Peyer's patch (tissue), 4 donors: ENCODE results near the gene ALPL. TPM values are rescaled to one million over a fixed set of nuclear protein-coding genes. Genes with fewer than 3 reads are reported as not detected.
A peak's percentile ranks its signal among the peaks of the same experiment; 100 is the strongest.
"Not testable (repeated sequence)": the region's sequence is repeated elsewhere in the genome, so short reads cannot be mapped to it uniquely, and the experiment has no call there.

Experiments
- DNase-seq, 3 donors: peaks; one replicate each; pipeline ENCODE4 v3.0.0-alpha.2; 2017 to 2019
- H3K27ac ChIP-seq, 4 donors: fragments of 200-600 bp; sonication (generic); one replicate each; pipeline ENCODE4 v1.5.1; 2016 to 2019
- H3K27me3 ChIP-seq, 2 donors: fragments of 200-600 bp; sonication (generic); one replicate each; pipeline ENCODE4 v1.5.1; 2019
- H3K36me3 ChIP-seq, 3 donors: fragments of 200-600 bp; sonication (generic); one replicate each; pipeline ENCODE4 v1.5.1; 2016 to 2019
- H3K4me1 ChIP-seq, 4 donors: fragments of 200-600 bp; sonication (generic); one replicate each; pipeline ENCODE4 v1.5.1; 2016 to 2019
- H3K4me3 ChIP-seq, 4 donors: fragments of 200-600 bp; sonication (generic); 1 replicate in 3 of 4; 2 replicates in 1 of 4; pipeline ENCODE4 v1.5.1; 2016 to 2019; ENCODE audit warnings: mild to moderate bottlenecking in 1 of 4
- H3K9me3 ChIP-seq, 4 donors: fragments of 200-600 bp; sonication (generic); one replicate each; pipeline ENCODE4 v1.5.1; 2016 to 2019; ENCODE audit warnings: mild to moderate bottlenecking in 1 of 4
- POLR2A ChIP-seq, 2 donors: fragments of 450-650 bp; IDR thresholded peaks; one replicate each; pipeline ENCODE4 v1.5.1; 2017; ENCODE audit warnings: antibody characterized with exemption in 2 of 2, mild to moderate bottlenecking in 2 of 2, moderate library complexity in 2 of 2
- total RNA-seq, 4 donors: library from RNA; depleted of rRNA; stranded (reverse); fragments of >200 nt; gene quantifications; one replicate each; pipeline ENCODE4 v1.1.0, GENCODE V29; 2016
- TF ChIP-seq, protein P1 (sequence below), 6 experiments: fragments of 450-650 bp in 4 of 6; fragments of 200-600 bp in 2 of 6; sonication (generic) in 1 of 6; IDR thresholded peaks; one replicate each; pipeline ENCODE4 v1.5.1; 2017 to 2019; ENCODE audit warnings: antibody characterized with exemption in 6 of 6, mild to moderate bottlenecking in 3 of 6, moderate library complexity in 1 of 6

The ALPL gene
- total RNA-seq, 4 donors from 2014 or later = 0.70 to 10.7 (median 2.2) TPM

GRCh38 chr1:21478356-21478755, 30.9 kb upstream of the ALPL start:
- Histone ChIP-seq H3K27me3 (no peaks in the 10 kb centered on the region), H3K4me3 (no peak overlapping the region), H3K9me3 (no peaks in the 10 kb centered on the region), H3K36me3 (peaks cover 0 to 20% (median 0%) of the 10 kb centered on the region in 3 donors), H3K27ac (no peak overlapping the region), H3K4me1 (no peaks in the 10 kb centered on the region)
- no peak for TF ChIP-seq POLR2A (IDR thresholded peaks at IDR 0.05)
- TF ChIP-seq, protein P1, sequence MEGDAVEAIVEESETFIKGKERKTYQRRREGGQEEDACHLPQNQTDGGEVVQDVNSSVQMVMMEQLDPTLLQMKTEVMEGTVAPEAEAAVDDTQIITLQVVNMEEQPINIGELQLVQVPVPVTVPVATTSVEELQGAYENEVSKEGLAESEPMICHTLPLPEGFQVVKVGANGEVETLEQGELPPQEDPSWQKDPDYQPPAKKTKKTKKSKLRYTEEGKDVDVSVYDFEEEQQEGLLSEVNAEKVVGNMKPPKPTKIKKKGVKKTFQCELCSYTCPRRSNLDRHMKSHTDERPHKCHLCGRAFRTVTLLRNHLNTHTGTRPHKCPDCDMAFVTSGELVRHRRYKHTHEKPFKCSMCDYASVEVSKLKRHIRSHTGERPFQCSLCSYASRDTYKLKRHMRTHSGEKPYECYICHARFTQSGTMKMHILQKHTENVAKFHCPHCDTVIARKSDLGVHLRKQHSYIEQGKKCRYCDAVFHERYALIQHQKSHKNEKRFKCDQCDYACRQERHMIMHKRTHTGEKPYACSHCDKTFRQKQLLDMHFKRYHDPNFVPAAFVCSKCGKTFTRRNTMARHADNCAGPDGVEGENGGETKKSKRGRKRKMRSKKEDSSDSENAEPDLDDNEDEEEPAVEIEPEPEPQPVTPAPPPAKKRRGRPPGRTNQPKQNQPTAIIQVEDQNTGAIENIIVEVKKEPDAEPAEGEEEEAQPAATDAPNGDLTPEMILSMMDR (IDR thresholded peaks at IDR 0.05) = no peak
- peak in 2 of 3 donors; percentile 62 to 66 for DNase-seq

DNA sequence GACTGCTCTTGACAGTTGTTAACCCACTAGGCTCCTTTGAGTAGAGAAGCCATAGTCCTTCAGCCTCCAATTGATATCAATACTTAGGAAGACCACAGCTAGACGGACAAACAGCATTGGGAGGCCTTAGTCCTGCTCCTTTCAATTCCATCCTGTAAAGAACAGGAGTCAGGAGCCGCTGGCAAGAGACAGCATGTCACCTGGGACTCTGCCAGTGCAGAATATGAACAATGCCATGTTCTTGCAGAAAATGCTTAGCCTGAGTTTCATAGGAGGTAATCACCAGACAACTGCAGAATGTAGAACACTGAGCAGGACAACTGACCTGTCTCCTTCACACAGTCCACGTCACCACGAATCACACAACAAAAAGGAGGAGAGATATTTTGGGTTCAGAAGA, 25.3 kb upstream of the ALPL start:
- not testable (repeated sequence) for H3K27me3 ChIP-seq, H3K4me3 ChIP-seq, H3K27ac ChIP-seq, H3K36me3 ChIP-seq, H3K4me1 ChIP-seq, DNase-seq, H3K9me3 ChIP-seq

DNA sequence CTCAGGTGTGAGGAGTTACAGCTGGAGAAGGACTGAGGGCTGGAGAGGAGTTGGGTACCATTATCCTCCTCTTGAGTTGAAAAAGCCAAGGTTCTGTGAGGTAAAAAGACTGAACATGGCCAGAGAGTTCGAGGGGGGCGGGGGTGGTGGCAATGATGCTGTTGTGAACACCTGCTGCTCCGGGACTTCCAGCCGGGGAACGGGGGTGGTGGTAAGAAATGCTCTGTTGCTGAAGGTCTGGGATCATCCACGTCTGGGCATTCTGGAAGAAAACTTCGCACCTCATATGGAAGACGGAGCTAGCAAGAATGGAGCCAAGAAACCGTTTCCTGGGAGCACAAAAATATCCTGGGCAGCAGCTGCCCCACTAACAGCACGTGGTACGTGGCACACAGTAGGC, 20.1 kb upstream of the ALPL start:
- Histone ChIP-seq H3K36me3 (no peaks in the 10 kb centered on the region), H3K9me3 (no peaks in the 10 kb centered on the region), H3K4me3 (no peak overlapping the region), H3K27ac (no peak overlapping the region), H3K4me1 (no peaks in the 10 kb centered on the region), H3K27me3 (no peaks in the 10 kb centered on the region)
- DNase-seq = no peak
- TF ChIP-seq POLR2A (IDR thresholded peaks at IDR 0.05) = no peak
- TF ChIP-seq, protein P1 (IDR thresholded peaks at IDR 0.05) = no peak

- Histone ChIP-seq H3K9me3 (no peaks in the 10 kb centered on the region), H3K4me1 (no peaks in the 10 kb centered on the region), H3K36me3 (no peaks in the 10 kb centered on the region), H3K4me3 (no peak overlapping the region), H3K27ac (no peak overlapping the region), H3K27me3 (no peaks in the 10 kb centered on the region)
- DNase-seq = no peak
- TF ChIP-seq, protein P1 (IDR thresholded peaks at IDR 0.05) = peak in 4 of 6 experiments; percentile 26 to 55 (median 42)
- no peak for TF ChIP-seq POLR2A (IDR thresholded peaks at IDR 0.05)
Observed at GRCh38 chr1:21490774-21491487, 18.3 kb upstream of the ALPL start.

GRCh38 chr1:21491488-21492355, 17.5 kb upstream of the ALPL start:
- Histone ChIP-seq H3K36me3 (no peaks in the 10 kb centered on the region), H3K27ac (no peak overlapping the region), H3K27me3 (no peaks in the 10 kb centered on the region), H3K9me3 (no peaks in the 10 kb centered on the region), H3K4me1 (no peaks in the 10 kb centered on the region), H3K4me3 (no peak overlapping the region)
- TF ChIP-seq, protein P1 (IDR thresholded peaks at IDR 0.05) = no peak
- no peak for TF ChIP-seq POLR2A (IDR thresholded peaks at IDR 0.05)
- no peak for DNase-seq

- Histone ChIP-seq H3K4me1 (no peaks in the 10 kb centered on the region), H3K9me3 (no peaks in the 10 kb centered on the region), H3K36me3 (no peaks in the 10 kb centered on the region), H3K4me3 (no peak overlapping the region), H3K27me3 (no peaks in the 10 kb centered on the region), H3K27ac (no peak overlapping the region)
- no peak for DNase-seq
- no peak for TF ChIP-seq POLR2A (IDR thresholded peaks at IDR 0.05)
- TF ChIP-seq, protein P1 (IDR thresholded peaks at IDR 0.05) = no peak
Observed at GRCh38 chr1:21492356-21492625, 16.9 kb upstream of the ALPL start.
